K562 (cell line): ENCODE data around the gene GPC3.

Experiments
- ARNT ChIP-seq, 2 experiments: fragments of 450-650 bp; IDR thresholded peaks; 2 replicates each; pipeline ENCODE4 v1.6.1; 2016; ENCODE audit warnings: mild to moderate bottlenecking in 1 of 2
- ATF2 ChIP-seq: sonication (generic); formaldehyde crosslinking; IDR thresholded peaks from 2 replicates; pipeline ENCODE4 v1.8.1; 2022; ENCODE audit warnings: missing genetic modification reagents
- CTCF ChIP-seq, 3 experiments: IDR thresholded peaks in 2 of 3; conservative IDR thresholded peaks in 1 of 3; 2 replicates each; pipeline ENCODE4 v1.5.1; 2011 to 2012; ENCODE audit warnings: low read length in 3 of 3, mild to moderate bottlenecking in 3 of 3, control low read depth in 2 of 3, improper control_type of control experiment in 1 of 3, inconsistent platforms in 1 of 3, low read depth in 1 of 3, mixed read lengths in 1 of 3, moderate library complexity in 1 of 3; ENCODE audit not compliant: insufficient read depth in 2 of 3
- ELF2 ChIP-seq: fragments of 250-450 bp; sonication (Bioruptor Pico); IDR thresholded peaks from 2 replicates; pipeline ENCODE4 v1.5.0; 2021; ENCODE audit warnings: mild to moderate bottlenecking
- FOS ChIP-seq: IDR thresholded peaks from 3 replicates; pipeline ENCODE4 v1.6.1; 2011; ENCODE audit not compliant: insufficient read length; ENCODE audit errors: extremely low read depth
- KDM2B ChIP-seq: fragments of 250-450 bp; sonication (Bioruptor Pico); IDR thresholded peaks from 2 replicates; pipeline ENCODE4 v1.8.0; 2021; ENCODE audit warnings: mild to moderate bottlenecking, moderate library complexity
- KLF10 ChIP-seq: fragments of 250-450 bp; sonication (Bioruptor Pico); IDR thresholded peaks from 2 replicates; pipeline ENCODE4 v1.6.1; 2021; ENCODE audit warnings: matching md5 sums
- NCOA6 ChIP-seq: fragments of 450-650 bp; IDR thresholded peaks from 2 replicates; pipeline ENCODE4 v1.6.1; 2017; ENCODE audit warnings: mild to moderate bottlenecking
- POLR2A ChIP-seq: fragments of 450-650 bp; conservative IDR thresholded peaks from 2 replicates; pipeline ENCODE4 v1.6.1; 2016
- POLR2AphosphoS5 ChIP-seq: IDR thresholded peaks from 2 replicates; pipeline ENCODE4 v1.6.1; 2011; ENCODE audit warnings: mild to moderate bottlenecking, low read depth, low read length, moderate library complexity; ENCODE audit not compliant: control insufficient read depth, insufficient read depth
- SIX5 ChIP-seq, 2 experiments: IDR thresholded peaks; 2 replicates each; pipeline ENCODE4 v1.6.1; 2011; ENCODE audit warnings: low read length in 2 of 2, borderline replicate concordance in 1 of 2, low read depth in 1 of 2, mild to moderate bottlenecking in 1 of 2, moderate library complexity in 1 of 2; ENCODE audit not compliant: insufficient read depth in 1 of 2
- SMAD3 ChIP-seq: fragments of 450-650 bp; formaldehyde crosslinking; conservative IDR thresholded peaks from 2 replicates; pipeline ENCODE4 v1.4.0; 2020; ENCODE audit warnings: mild to moderate bottlenecking
- ZNF354B ChIP-seq: fragments of 250-450 bp; sonication (Bioruptor Pico); IDR thresholded peaks from 2 replicates; pipeline ENCODE4 v1.4.0; 2020
- ZNF639 ChIP-seq, 2 experiments: fragments of 200-800 bp in 1 of 2; sonication (Bioruptor generic) in 1 of 2; sonication (generic) in 1 of 2; formaldehyde crosslinking in 1 of 2; IDR thresholded peaks in 1 of 2; conservative IDR thresholded peaks in 1 of 2; 2 replicates each; pipeline versions ENCODE4 v1.5.0 to v1.6.1; 2016 to 2020; ENCODE audit warnings: missing compliant biosample characterization in 1 of 2, missing genetic modification characterization in 1 of 2, missing genetic modification reagents in 1 of 2

GRCh38 chrX:133658293-133658911 is 327.0 kb downstream of the GPC3 start:
- no peak for TF ChIP-seq ZNF354B (CRISPR knock-in tag)
- TF ChIP-seq SMAD3 (CRISPR knock-in tag) = no peak
- no peak for TF ChIP-seq ZNF639 (CRISPR knock-in tag; conservative IDR thresholded peaks at IDR 0.05 in 1 of 2, IDR thresholded peaks at IDR 0.05 in 1 of 2)
- no peak for TF ChIP-seq KLF10 (CRISPR knock-in tag)
- no peak for TF ChIP-seq NCOA6
- no peak for TF ChIP-seq ARNT (IDR thresholded peaks at IDR 0.05)
- TF ChIP-seq FOS = no peak
- TF ChIP-seq POLR2AphosphoS5 = no peak
- no peak for TF ChIP-seq SIX5 (IDR thresholded peaks at IDR 0.05; ENCODE audit: borderline replicate concordance in 1 of 2, insufficient read depth in 1 of 2, low read depth in 1 of 2, low read length in 2 of 2)
- TF ChIP-seq ATF2 (CRISPR knock-in tag) = no peak
- no peak for TF ChIP-seq CTCF (IDR thresholded peaks at IDR 0.05 in 2 of 3, conservative IDR thresholded peaks at IDR 0.05 in 1 of 3; ENCODE audit: insufficient read depth in 2 of 3, low read depth in 1 of 3, low read length in 3 of 3)
- no peak for TF ChIP-seq ELF2 (CRISPR knock-in tag)
- TF ChIP-seq KDM2B (CRISPR knock-in tag) = no peak
- no peak for TF ChIP-seq POLR2A
